ENCODE measurements around the gene HOXD10.

GRCh38 chr2:176121190-176122051 is 4.8 kb downstream of the HOXD10 start:
- TF ChIP-seq CTCF (conservative IDR thresholded peaks at IDR 0.05 in 1 of 2, IDR thresholded peaks at IDR 0.05 in 1 of 2; ENCODE audit: extremely low read depth in 1 of 2, insufficient read depth in 1 of 2, low read depth in 1 of 2, low read length in 2 of 2) (no peak), EZH2 (IDR thresholded peaks at IDR 0.05; ENCODE audit: borderline replicate concordance, low read length) (peak; percentile 92)

Data from mammary epithelial cell (primary cell).